K562 (cell line): ENCODE measurements around the gene LTBP1. TPM values are rescaled to one million over a fixed set of nuclear protein-coding genes. Genes with fewer than 3 reads are reported as not detected.
A peak's percentile ranks its signal among the peaks of the same experiment; 100 is the strongest.

Source experiments
- ATAC-seq: fragments of 200-7000 bp; cut with Tn5 transposase; 3 replicates; pipeline ENCODE4 v1.9.1; 2020; ENCODE audit warnings: moderate library complexity
- BruUV-seq: library from RNA; stranded (reverse); fragments of 400-500 nt; replicated peaks from 2 replicates; lab custom pipeline; 2021; lab: Mats Ljungman, UMichigan
- CTCF ChIA-PET: fragments of 300-600 bp; formaldehyde crosslinking; extraction: SDS; loops from one replicate; lab custom pipeline; 2021; ENCODE audit warnings: low intra/inter-chr PET ratio; lab: Yijun Ruan, JAX
- POLR2A ChIA-PET: fragments of 300-600, 350-650 bp; sonication (Branson Sonifier 250); formaldehyde crosslinking; extraction: SDS; loops from one replicate; lab custom pipeline; 2021; ENCODE audit warnings: antibody characterized with exemption, inconsistent platforms; lab: Yijun Ruan, JAX
- DNase-seq, 4 experiments: peaks; one replicate each; pipeline versions ENCODE4 v3.0.0 to v3.0.0-alpha.2; 2011 to 2018; ENCODE audit warnings: low spot score in 3 of 4, mixed read lengths in 3 of 4; ENCODE audit errors: extremely low read depth in 1 of 4
- FAIRE-seq: peaks from 2 replicates; lab custom pipeline; 2011; peaks lifted over from hg19 to GRCh38; lab: Jason Lieb, UNC
- H2AFZ ChIP-seq: 2 replicates; pipeline ENCODE4 v1.6.0; 2011; ENCODE audit warnings: low read depth, low read length, control low read depth, inconsistent platforms
- H3K27ac ChIP-seq: fragments of 200-600 bp; 3 replicates; pipeline ENCODE4 v1.8.0; 2011; ENCODE audit warnings: low read depth, mild to moderate bottlenecking, control low read depth, inconsistent platforms, low read length, moderate library complexity, mixed read lengths; ENCODE audit errors: extremely low read depth
- H3K27me3 ChIP-seq, 2 experiments: fragments of 300-600 bp in 1 of 2; 2 replicates in 1 of 2; 3 replicates in 1 of 2; pipeline versions ENCODE4 v1.6.0 to v1.8.0; 2011; ENCODE audit warnings: inconsistent platforms in 2 of 2, low read length in 2 of 2, mild to moderate bottlenecking in 1 of 2, mixed read lengths in 1 of 2, moderate library complexity in 1 of 2; ENCODE audit not compliant: control insufficient read depth in 2 of 2, insufficient read depth in 2 of 2
- H3K36me3 ChIP-seq: fragments of 300-600 bp; 3 replicates; pipeline ENCODE4 v1.8.0; 2011; ENCODE audit warnings: mild to moderate bottlenecking, low read length, inconsistent platforms; ENCODE audit not compliant: control insufficient read depth, insufficient read depth
- H3K4me1 ChIP-seq, 2 experiments: fragments of 200-600 bp in 1 of 2; replicated peaks in 1 of 2; 2 replicates in 1 of 2; 3 replicates in 1 of 2; pipeline versions ENCODE4 v1.5.1 to v1.8.0; 2011; ENCODE audit warnings: inconsistent platforms in 2 of 2, low read length in 2 of 2, mild to moderate bottlenecking in 1 of 2, mixed read lengths in 1 of 2, moderate library complexity in 1 of 2; ENCODE audit not compliant: control insufficient read depth in 2 of 2, insufficient read depth in 2 of 2
- H3K4me2 ChIP-seq: 2 replicates; pipeline ENCODE4 v1.6.1; 2011; ENCODE audit warnings: low read length, control low read depth, inconsistent platforms, mixed read lengths; ENCODE audit not compliant: insufficient read depth
- H3K4me3 ChIP-seq: fragments of 200-600 bp; sonication (generic), shearing (Covaris generic); 2 replicates; pipeline ENCODE4 v1.5.1; 2016; ENCODE audit warnings: control low read depth, inconsistent platforms
- H3K79me2 ChIP-seq: fragments of 200-600 bp; 3 replicates; pipeline ENCODE4 v1.8.0; 2011; ENCODE audit warnings: low read length, inconsistent platforms; ENCODE audit not compliant: control insufficient read depth, insufficient read depth
- H3K9ac ChIP-seq, 2 experiments: 2 replicates each; pipeline versions ENCODE4 v1.6.0 to v1.6.1; 2011; ENCODE audit warnings: low read depth in 2 of 2, low read length in 2 of 2, control low read depth in 1 of 2, inconsistent platforms in 1 of 2, mild to moderate bottlenecking in 1 of 2, mixed read lengths in 1 of 2; ENCODE audit not compliant: insufficient read depth in 1 of 2
- H3K9me1 ChIP-seq: one replicate; pipeline ENCODE4 v1.6.0; 2011; ENCODE audit warnings: inconsistent platforms, mild to moderate bottlenecking, low read length, moderate library complexity; ENCODE audit not compliant: control insufficient read depth, insufficient read depth
- H3K9me3 ChIP-seq: replicated peaks from 2 replicates; pipeline ENCODE4 v1.5.1; 2011; ENCODE audit warnings: low read depth, low read length, inconsistent platforms; ENCODE audit not compliant: control insufficient read depth, insufficient read depth
- H4K20me1 ChIP-seq: replicated peaks from 2 replicates; pipeline ENCODE4 v1.6.1; 2011; ENCODE audit warnings: low read length, inconsistent platforms, mixed read lengths; ENCODE audit not compliant: control insufficient read depth, insufficient read depth
- BRCA1 ChIP-seq, 2 experiments: fragments of 450-650 bp in 1 of 2; sonication (generic) in 1 of 2; formaldehyde crosslinking in 1 of 2; IDR thresholded peaks; 2 replicates each; pipeline versions ENCODE4 v1.5.0 to v1.6.1; 2017 to 2020; ENCODE audit warnings: mild to moderate bottlenecking in 1 of 2, missing genetic modification reagents in 1 of 2
- NFE2 ChIP-seq: IDR thresholded peaks from 2 replicates; pipeline ENCODE4 v1.6.1; 2014; ENCODE audit warnings: antibody characterized with exemption, low read depth
- NFYB ChIP-seq: IDR thresholded peaks from 2 replicates; pipeline ENCODE4 v1.6.1; 2011; ENCODE audit warnings: mild to moderate bottlenecking, moderate library complexity; ENCODE audit not compliant: insufficient read length; ENCODE audit errors: extremely low read depth
- RAD51 ChIP-seq: fragments of 450-650 bp; IDR thresholded peaks from 2 replicates; pipeline ENCODE4 v1.7.1; 2016; ENCODE audit warnings: low read depth, mild to moderate bottlenecking, borderline replicate concordance
- RBM25 ChIP-seq: fragments of 200-400 bp; formaldehyde crosslinking; IDR thresholded peaks from 2 replicates; pipeline ENCODE4 v1.6.1; 2018; ENCODE audit warnings: low read length, low read depth, moderate library complexity; ENCODE audit not compliant: severe bottlenecking
- SAFB ChIP-seq: fragments of 200-400 bp; formaldehyde crosslinking; IDR thresholded peaks from 2 replicates; pipeline ENCODE4 v1.6.1; 2017; ENCODE audit warnings: low read depth, low read length, borderline replicate concordance
- XRCC4 ChIP-seq: IDR thresholded peaks from one replicate; pipeline ENCODE4 v1.6.1; 2011; ENCODE audit not compliant: insufficient read depth, insufficient read length; ENCODE audit errors: extremely low read depth
- ZNF263 ChIP-seq: sonication (generic); formaldehyde crosslinking; IDR thresholded peaks from 2 replicates; pipeline ENCODE4 v1.8.0; 2022; ENCODE audit warnings: mild to moderate bottlenecking, missing genetic modification reagents, borderline replicate concordance
- ZNF644 ChIP-seq: fragments of 200-800 bp; sonication (Bioruptor generic); IDR thresholded peaks from 2 replicates; pipeline ENCODE4 v1.6.1; 2016; ENCODE audit warnings: low read depth, missing genetic modification characterization, missing compliant biosample characterization
- WGBS: fragments of 100-300 bp; shearing (Covaris generic); methylation state at CpG from one replicate; pipeline ENCODE4 v1.1.6; 2016; ENCODE audit warnings: low coverage, mixed read lengths; ENCODE audit not compliant: insufficient coverage; ENCODE audit errors: missing lambda C conversion rate; 5-methylcytosine and 5-hydroxymethylcytosine counted together
- in situ Hi-C: fragments of 300-500 bp; cut with MboI; formaldehyde crosslinking; loops from 4 replicates; pipeline ENCODE4 v1.15.0; 2018; ENCODE audit warnings: inconsistent platforms, mixed read lengths
- intact Hi-C: fragments of 100-400 bp; cut with micrococcal nuclease; formaldehyde crosslinking; loops from 2 replicates; pipeline ENCODE4 v1.14.2; 2022
- polyA plus RNA-seq, 8 experiments: library from polyadenylated mRNA; depleted of rRNA in 4 of 8; stranded (reverse) in 5 of 8; unstranded in 3 of 8; fragments of >200 nt; fragmentation: Nextera tagmentation in 2 of 8; fragmentation: Illumina TruSeq in 1 of 8; extraction: Ambion mirVana in 2 of 8; extraction: Trizol in 1 of 8; gene quantifications; 2 replicates each; pipeline versions ENCODE4 v1.2.1 to v1.2.3, GENCODE V29; 2011 to 2014; ENCODE audit warnings: inconsistent platforms in 1 of 8, missing spikeins in 1 of 8
- total RNA-seq, 7 experiments: library from RNA; depleted of rRNA in 6 of 7; stranded (reverse); fragments of >200 nt in 6 of 7; fragmentation: Illumina TruSeq in 2 of 7; extraction: Trizol in 2 of 7; gene quantifications; 2 replicates each; pipeline versions ENCODE4 v1.2.1 to v1.2.3, GENCODE V29; 2011 to 2021; ENCODE audit warnings: low replicate concordance in 1 of 7
- TF ChIP-seq, protein P1 (sequence below): fragments of 250-450 bp; sonication (Bioruptor Pico); IDR thresholded peaks from 2 replicates; pipeline ENCODE4 v1.8.0; 2021; ENCODE audit warnings: mild to moderate bottlenecking, moderate library complexity
- TF ChIP-seq, protein P2 (sequence below): sonication (generic); formaldehyde crosslinking; IDR thresholded peaks from 2 replicates; pipeline ENCODE4 v1.9.0; 2022; ENCODE audit warnings: mild to moderate bottlenecking, missing genetic modification reagents
- TF ChIP-seq, protein P3 (sequence below): sonication (generic); formaldehyde crosslinking; IDR thresholded peaks from 2 replicates; pipeline ENCODE4 v1.5.0; 2020; ENCODE audit warnings: missing genetic modification reagents
- TF ChIP-seq, protein P4 (sequence below): fragments of 250-450 bp; sonication (Bioruptor Pico); IDR thresholded peaks from 2 replicates; pipeline ENCODE4 v1.8.0; 2022; ENCODE audit warnings: inconsistent platforms

LTBP1 gene
- total and polyA plus RNA-seq, 9 of the 15 experiments (the other 6 are each of a cell fraction or from before 2014, with no cell fraction given): 3.6 to 16.4 (median 8.5) TPM

DNA sequence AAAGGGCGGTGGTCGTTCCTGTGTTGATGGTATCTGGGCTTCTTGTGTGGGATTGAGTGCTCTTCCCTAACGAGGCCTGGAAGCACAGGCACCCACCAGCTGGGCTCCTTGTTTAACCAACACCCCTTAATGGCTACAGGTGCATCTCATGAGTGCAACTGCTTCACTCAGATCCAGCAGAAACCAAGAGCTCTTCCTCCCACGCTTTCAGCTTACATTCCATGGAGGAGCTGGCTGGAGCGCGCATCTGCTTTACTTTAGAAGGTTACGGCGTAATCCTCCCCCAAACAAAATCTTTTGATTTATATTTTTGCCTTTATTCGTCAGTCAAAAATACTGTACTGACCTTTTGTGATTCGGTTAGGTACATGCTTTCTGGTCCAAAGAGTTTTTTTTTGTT, 174.7 kb downstream of the LTBP1 start (continued):
- no peak for TF ChIP-seq ZNF644 (tag)
- TF ChIP-seq BRCA1 (IDR thresholded peaks at IDR 0.05): no peak
- no peak for TF ChIP-seq BRCA1 (CRISPR knock-in tag; IDR thresholded peaks at IDR 0.05)
- TF ChIP-seq, protein P1, sequence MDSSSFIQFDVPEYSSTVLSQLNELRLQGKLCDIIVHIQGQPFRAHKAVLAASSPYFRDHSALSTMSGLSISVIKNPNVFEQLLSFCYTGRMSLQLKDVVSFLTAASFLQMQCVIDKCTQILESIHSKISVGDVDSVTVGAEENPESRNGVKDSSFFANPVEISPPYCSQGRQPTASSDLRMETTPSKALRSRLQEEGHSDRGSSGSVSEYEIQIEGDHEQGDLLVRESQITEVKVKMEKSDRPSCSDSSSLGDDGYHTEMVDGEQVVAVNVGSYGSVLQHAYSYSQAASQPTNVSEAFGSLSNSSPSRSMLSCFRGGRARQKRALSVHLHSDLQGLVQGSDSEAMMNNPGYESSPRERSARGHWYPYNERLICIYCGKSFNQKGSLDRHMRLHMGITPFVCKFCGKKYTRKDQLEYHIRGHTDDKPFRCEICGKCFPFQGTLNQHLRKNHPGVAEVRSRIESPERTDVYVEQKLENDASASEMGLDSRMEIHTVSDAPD (CRISPR knock-in tag): no peak
- TF ChIP-seq, all 486 proteins: peak for 0

DNA sequence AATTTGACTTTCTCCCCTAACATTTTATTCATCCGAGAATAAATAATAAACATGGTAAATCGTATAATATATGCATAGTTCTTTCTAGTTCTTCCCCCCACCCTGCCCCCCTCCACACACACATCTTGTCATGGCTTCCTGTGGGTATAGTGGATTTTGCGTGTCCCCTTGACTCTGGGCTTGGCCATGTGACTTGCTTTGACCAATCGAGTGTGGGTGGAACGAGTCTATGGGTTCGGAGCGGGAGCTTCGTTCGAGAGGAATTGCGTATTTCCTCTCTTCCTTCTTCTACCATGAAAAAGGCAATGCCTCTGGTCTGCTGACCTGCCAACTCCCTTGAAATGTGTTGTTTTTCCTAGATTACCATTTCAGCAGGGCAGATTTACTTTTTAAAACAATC, 175.2 kb downstream of the LTBP1 start:
- no TSS peak for BruUV-seq
- Histone ChIP-seq H3K36me3 (no peaks in the 10 kb centered on the region), H3K4me2 (peak overlapping the region; percentile 5; the same call in 1 of the 2 replicates), H3K4me3 (no peak overlapping the region), H3K9me1 (no peaks in the 10 kb centered on the region), H3K9me3 (no peaks in the 10 kb centered on the region), H3K27ac (no peak overlapping the region), H4K20me1 (no peaks in the 10 kb centered on the region), H3K79me2 (no peaks in the 10 kb centered on the region), H2AFZ (no peak overlapping the region), H3K4me1 (peaks cover 0 to 23% of the 10 kb centered on the region in 2 experiments; a peak in 3 of 5 replicates), H3K27me3 (no peaks in the 10 kb centered on the region), H3K9ac (no peak overlapping the region)
- in situ Hi-C loops: no loop called here
- ChIA-PET POLR2A (interaction anchor here (1.1 to 2.1 kb wide), 2 partner anchors 13 to 20 kb away, joined by 3 to 7 read pairs; no protein-coding TSS in a partner anchor), CTCF (no interaction called here)
- ATAC-seq (0 out of 3 replicates have a peak, but pooled peaks have one; percentile 21), FAIRE-seq (no peak), DNase-seq (peak in 2 of 4 experiments; percentile 23 to 33)
- intact Hi-C loops: loop anchor here (1.0 kb wide), 1 partner anchor 14 kb away; no protein-coding TSS in a partner anchor
- WGBS: 41% methylated on average over 10 of the region's 10 CpGs
- TF ChIP-seq, protein P2, sequence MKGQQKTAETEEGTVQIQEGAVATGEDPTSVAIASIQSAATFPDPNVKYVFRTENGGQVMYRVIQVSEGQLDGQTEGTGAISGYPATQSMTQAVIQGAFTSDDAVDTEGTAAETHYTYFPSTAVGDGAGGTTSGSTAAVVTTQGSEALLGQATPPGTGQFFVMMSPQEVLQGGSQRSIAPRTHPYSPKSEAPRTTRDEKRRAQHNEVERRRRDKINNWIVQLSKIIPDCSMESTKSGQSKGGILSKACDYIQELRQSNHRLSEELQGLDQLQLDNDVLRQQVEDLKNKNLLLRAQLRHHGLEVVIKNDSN (CRISPR knock-in tag): peak; percentile 65
- TF ChIP-seq SAFB (no peak), NFE2 (no peak), NFYB (peak; percentile 76), RAD51 (peak; percentile 46; the same call in 1 of the 2 replicates), ZNF263 (CRISPR knock-in tag) (no peak), XRCC4 (no peak), RBM25 (peak; percentile 12)
- TF ChIP-seq, protein P3, sequence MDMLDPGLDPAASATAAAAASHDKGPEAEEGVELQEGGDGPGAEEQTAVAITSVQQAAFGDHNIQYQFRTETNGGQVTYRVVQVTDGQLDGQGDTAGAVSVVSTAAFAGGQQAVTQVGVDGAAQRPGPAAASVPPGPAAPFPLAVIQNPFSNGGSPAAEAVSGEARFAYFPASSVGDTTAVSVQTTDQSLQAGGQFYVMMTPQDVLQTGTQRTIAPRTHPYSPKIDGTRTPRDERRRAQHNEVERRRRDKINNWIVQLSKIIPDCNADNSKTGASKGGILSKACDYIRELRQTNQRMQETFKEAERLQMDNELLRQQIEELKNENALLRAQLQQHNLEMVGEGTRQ: peak; percentile 81
- TF ChIP-seq, protein P4, sequence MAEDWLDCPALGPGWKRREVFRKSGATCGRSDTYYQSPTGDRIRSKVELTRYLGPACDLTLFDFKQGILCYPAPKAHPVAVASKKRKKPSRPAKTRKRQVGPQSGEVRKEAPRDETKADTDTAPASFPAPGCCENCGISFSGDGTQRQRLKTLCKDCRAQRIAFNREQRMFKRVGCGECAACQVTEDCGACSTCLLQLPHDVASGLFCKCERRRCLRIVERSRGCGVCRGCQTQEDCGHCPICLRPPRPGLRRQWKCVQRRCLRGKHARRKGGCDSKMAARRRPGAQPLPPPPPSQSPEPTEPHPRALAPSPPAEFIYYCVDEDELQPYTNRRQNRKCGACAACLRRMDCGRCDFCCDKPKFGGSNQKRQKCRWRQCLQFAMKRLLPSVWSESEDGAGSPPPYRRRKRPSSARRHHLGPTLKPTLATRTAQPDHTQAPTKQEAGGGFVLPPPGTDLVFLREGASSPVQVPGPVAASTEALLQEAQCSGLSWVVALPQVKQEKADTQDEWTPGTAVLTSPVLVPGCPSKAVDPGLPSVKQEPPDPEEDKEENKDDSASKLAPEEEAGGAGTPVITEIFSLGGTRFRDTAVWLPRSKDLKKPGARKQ: no peak
